Measurements from ENCODE around the gene MGST3.
"Not testable (repeated sequence)": the region's sequence is repeated elsewhere in the genome, so short reads cannot be mapped to it uniquely, and the experiment has no call there.

- TF ChIP-seq CTCF (IDR thresholded peaks at IDR 0.05); POLR2A (IDR thresholded peaks at IDR 0.05; ENCODE audit: low read depth); POLR2AphosphoS5 (IDR thresholded peaks at IDR 0.05): not testable (repeated sequence)
These were observed 7.2 kb downstream of the MGST3 start for GRCh38 chr1:165638211-165638610.
